Peyer's patch (tissue), 4 donors: ENCODE data around the gene FOXC1.

Experiments
- POLR2A ChIP-seq, 2 donors: fragments of 450-650 bp; IDR thresholded peaks; one replicate each; pipeline ENCODE4 v1.5.1; 2017; ENCODE audit warnings: antibody characterized with exemption in 2 of 2, mild to moderate bottlenecking in 2 of 2, moderate library complexity in 2 of 2
- TF ChIP-seq, protein P1 (sequence below), 6 experiments: fragments of 450-650 bp in 4 of 6; fragments of 200-600 bp in 2 of 6; sonication (generic) in 1 of 6; IDR thresholded peaks; one replicate each; pipeline ENCODE4 v1.5.1; 2017 to 2019; ENCODE audit warnings: antibody characterized with exemption in 6 of 6, mild to moderate bottlenecking in 3 of 6, moderate library complexity in 1 of 6

DNA sequence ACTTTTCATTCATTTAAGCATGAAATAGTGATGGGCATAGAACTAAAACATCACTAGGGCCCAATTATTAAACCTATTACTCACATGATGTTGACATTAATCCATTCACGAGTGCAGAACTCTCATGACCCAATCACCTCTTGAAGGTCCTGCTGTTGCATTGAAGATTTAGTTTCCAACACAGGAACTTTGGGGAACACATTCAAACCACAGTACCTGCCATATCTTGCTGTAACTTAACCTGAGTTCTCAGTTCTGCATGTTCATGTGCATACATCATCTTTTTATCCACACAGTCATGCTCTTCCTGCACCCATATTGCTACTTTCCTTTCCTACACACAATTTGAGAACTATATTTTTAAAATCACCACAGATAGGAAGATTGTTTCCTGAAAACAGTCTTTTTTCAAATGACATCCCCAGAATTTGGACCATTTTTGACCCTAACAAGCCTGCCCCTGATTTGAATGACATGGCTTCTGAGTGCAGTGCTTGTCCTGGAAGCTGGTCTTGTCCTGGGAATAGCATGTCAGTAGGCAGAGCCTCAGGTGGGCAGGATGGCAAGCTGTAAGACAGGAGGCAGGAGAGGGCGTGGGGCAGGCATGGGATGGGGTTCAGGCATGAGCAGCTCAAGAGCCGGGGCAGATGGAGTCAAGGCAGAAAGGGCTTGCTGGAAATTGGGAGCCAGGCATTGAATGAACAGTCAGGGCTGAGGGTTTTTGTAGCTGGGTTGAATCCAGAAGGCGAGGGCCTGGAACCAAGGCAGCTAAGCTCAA, 49.2 kb upstream of the FOXC1 start:
- TF ChIP-seq, protein P1, sequence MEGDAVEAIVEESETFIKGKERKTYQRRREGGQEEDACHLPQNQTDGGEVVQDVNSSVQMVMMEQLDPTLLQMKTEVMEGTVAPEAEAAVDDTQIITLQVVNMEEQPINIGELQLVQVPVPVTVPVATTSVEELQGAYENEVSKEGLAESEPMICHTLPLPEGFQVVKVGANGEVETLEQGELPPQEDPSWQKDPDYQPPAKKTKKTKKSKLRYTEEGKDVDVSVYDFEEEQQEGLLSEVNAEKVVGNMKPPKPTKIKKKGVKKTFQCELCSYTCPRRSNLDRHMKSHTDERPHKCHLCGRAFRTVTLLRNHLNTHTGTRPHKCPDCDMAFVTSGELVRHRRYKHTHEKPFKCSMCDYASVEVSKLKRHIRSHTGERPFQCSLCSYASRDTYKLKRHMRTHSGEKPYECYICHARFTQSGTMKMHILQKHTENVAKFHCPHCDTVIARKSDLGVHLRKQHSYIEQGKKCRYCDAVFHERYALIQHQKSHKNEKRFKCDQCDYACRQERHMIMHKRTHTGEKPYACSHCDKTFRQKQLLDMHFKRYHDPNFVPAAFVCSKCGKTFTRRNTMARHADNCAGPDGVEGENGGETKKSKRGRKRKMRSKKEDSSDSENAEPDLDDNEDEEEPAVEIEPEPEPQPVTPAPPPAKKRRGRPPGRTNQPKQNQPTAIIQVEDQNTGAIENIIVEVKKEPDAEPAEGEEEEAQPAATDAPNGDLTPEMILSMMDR (IDR thresholded peaks at IDR 0.05) = no peak
- TF ChIP-seq POLR2A (IDR thresholded peaks at IDR 0.05) = no peak
